Kidney (tissue), 14 donors: ENCODE measurements around the gene CD300E. TPM values are rescaled to one million over a fixed set of nuclear protein-coding genes. Genes with fewer than 3 reads are reported as not detected.
"Not testable (repeated sequence)": the region's sequence is repeated elsewhere in the genome, so short reads cannot be mapped to it uniquely, and the experiment has no call there.

ENCODE experiments used
- DNase-seq, 5 donors: peaks; one replicate each; pipeline ENCODE4 v3.0.0-alpha.2; 2013 to 2020
- FAIRE-seq: peaks from 2 replicates; lab custom pipeline; 2012; peaks lifted over from hg19 to GRCh38; lab: Jason Lieb, UNC
- H3K27ac ChIP-seq, 2 donors: one replicate each; pipeline ENCODE4 v1.7.0; 2013; ENCODE audit warnings: low read depth in 2 of 2, low read length in 2 of 2, inconsistent platforms in 1 of 2
- H3K27me3 ChIP-seq: one replicate; pipeline ENCODE4 v1.7.1; 2013; ENCODE audit warnings: low read length, inconsistent platforms; ENCODE audit not compliant: control insufficient read depth, insufficient read depth
- H3K36me3 ChIP-seq, 3 donors: one replicate each; pipeline versions ENCODE4 v1.7.0 to v1.7.1; 2013; ENCODE audit warnings: low read length in 3 of 3, control low read depth in 1 of 3, inconsistent platforms in 1 of 3; ENCODE audit not compliant: insufficient read depth in 3 of 3, control insufficient read depth in 2 of 3
- H3K4me1 ChIP-seq, 3 donors: one replicate each; pipeline versions ENCODE4 v1.7.0 to v1.7.1; 2013; ENCODE audit warnings: low read length in 3 of 3, inconsistent platforms in 1 of 3, low read depth in 1 of 3; ENCODE audit not compliant: control insufficient read depth in 2 of 3, insufficient read depth in 2 of 3
- H3K4me3 ChIP-seq, 3 donors: one replicate each; pipeline versions ENCODE4 v1.7.0 to v1.8.1; 2013; ENCODE audit warnings: low read length in 3 of 3, control low read depth in 1 of 3, inconsistent platforms in 1 of 3
- H3K9ac ChIP-seq, 3 donors: one replicate each; pipeline versions ENCODE4 v1.7.0 to v1.7.1; 2013; ENCODE audit warnings: low read length in 3 of 3, control low read depth in 1 of 3, inconsistent platforms in 1 of 3
- H3K9me3 ChIP-seq, 3 donors: one replicate each; pipeline versions ENCODE4 v1.7.0 to v1.7.1; 2013; ENCODE audit warnings: low read length in 3 of 3, control low read depth in 1 of 3, inconsistent platforms in 1 of 3; ENCODE audit not compliant: control insufficient read depth in 2 of 3, insufficient read depth in 1 of 3
- CTCF ChIP-seq: IDR thresholded peaks from 3 replicates; pipeline ENCODE4 v1.5.1; 2012; ENCODE audit warnings: mild to moderate bottlenecking, moderate library complexity, borderline replicate concordance; ENCODE audit not compliant: insufficient read depth; ENCODE audit errors: extremely low read depth
- intact Hi-C: fragments of 100-400 bp; cut with DNase I; formaldehyde crosslinking; loops from one replicate; pipeline ENCODE4 v1.11.1; 2022
- polyA plus RNA-seq: library from polyadenylated mRNA; stranded (reverse); fragments of 350-450 nt; fragmentation: Illumina TruSeq; extraction: RNeasy Lipid Tissue Mini Kit (QIAGEN cat#74804); gene quantifications from one replicate; pipeline ENCODE4 v1.2.3, GENCODE V29; 2014; ENCODE audit warnings: low read depth, low replicate concordance; ENCODE audit not compliant: insufficient read depth
- total RNA-seq: library from RNA; stranded (reverse); fragmentation: NEBNext Ultra II Directional; extraction: Animal tissue kit (Norgen Biotek cat#: 25700); gene quantifications from one replicate; pipeline ENCODE4 v1.2.1, GENCODE V29; 2021
- donor health status: control.
- donor health status: control.
- donor health status: control.
- donor health status: control.
- donor health status: control.
- donor health status: DM: yes; HTN: yes; CAD: no.
- donor health status: Normal renal cell carcinoma (clear cell type).

The CD300E gene
- total and polyA plus RNA-seq, 2 donors from 2014 or later, result 0.39 to 2.5 TPM

DNA sequence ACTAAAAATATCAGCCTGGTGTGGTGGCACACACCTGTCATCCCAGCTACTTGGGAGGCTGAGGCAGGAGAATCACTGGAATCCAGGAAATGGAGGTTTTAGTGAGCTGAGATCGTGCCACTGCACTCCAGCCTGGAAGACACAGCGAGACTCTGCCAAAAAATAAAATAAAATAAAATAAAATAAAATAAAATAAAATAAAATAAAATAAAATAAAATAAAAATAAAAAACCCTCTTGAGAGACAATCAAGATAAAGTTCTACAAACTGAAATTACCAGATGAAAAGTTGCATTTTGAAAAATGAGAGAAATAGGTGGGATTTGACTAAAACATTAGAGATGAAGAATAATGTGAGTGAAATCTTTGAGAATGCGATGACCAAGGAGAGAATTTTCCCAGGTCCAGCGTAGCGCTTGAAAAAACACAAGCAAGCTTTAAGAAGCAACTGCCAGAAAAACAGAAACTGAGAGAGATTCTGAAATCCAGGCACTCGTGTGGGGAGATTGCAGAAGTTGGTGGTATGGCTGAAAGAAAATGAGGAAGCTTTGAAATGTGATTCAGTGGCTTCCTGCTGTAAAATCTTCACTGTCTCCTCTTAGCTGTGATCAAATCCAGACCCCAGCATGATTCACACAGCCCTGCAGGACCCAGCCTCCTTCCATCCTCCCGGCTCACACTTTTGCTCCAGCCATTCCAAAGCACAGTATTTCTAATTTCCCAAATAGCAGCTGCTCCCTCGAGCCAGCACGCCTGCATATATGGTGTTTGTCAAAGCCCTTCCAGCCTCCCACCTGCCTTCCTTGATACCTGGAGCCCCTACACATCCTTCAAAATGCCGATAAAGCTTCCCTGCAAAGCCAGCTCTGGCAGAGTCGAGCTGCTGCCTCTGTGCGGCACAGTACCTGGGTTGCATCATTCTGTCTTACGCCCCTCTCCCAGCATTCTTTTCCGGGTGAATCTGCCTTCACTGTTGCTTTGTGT lies 8.2 kb upstream of the CD300E start:
- TF ChIP-seq CTCF, result no peak
- H3K9me3 ChIP-seq, result peaks cover 0 to 2% (median 0%) of the 10 kb centered on the region in 3 donors
- H3K4me1 ChIP-seq, result no peaks in the 10 kb centered on the region
- H3K36me3 ChIP-seq, result no peaks in the 10 kb centered on the region
- H3K27ac ChIP-seq, result no peak overlapping the region
- no peak overlapping the region for H3K4me3 ChIP-seq
- no peak for FAIRE-seq
- intact Hi-C loops, result no loop called here
- H3K27me3 ChIP-seq, result no peaks in the 10 kb centered on the region
- H3K9ac ChIP-seq, result no peak overlapping the region
- peak in 1 of 5 donors; percentile 17 for DNase-seq

- intact Hi-C loops, FAIRE-seq, H3K9ac ChIP-seq, H3K27me3 ChIP-seq, H3K36me3 ChIP-seq, H3K27ac ChIP-seq, H3K4me3 ChIP-seq, H3K9me3 ChIP-seq, DNase-seq, H3K4me1 ChIP-seq: not testable (repeated sequence)
Measured at GRCh38 chr17:74630251-74630650, 6.7 kb upstream of the CD300E start.

DNA sequence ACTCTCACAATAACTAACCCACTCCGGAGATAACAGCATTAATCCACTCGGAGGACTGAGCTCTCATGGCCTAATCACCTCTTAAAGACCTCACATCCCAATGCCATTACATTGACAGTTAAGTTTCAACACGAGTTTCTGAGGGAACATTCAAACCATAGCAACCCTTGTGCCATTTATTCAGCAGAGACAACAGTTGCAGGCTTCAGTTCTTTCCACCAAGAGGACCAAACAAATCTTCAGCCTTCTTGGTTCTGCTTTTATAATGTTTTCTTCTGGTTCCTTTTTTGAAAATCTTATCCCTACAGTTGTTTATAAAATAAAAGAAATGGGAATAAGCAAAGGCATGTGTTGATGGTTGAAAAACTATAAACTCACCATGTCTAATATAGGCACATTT lies 2.1 kb upstream of the CD300E start:
- no peak overlapping the region for H3K4me3 ChIP-seq
- H3K9me3 ChIP-seq, result peaks cover 0 to 5% (median 0%) of the 10 kb centered on the region in 3 donors
- no peak for TF ChIP-seq CTCF
- no peak for DNase-seq
- no peaks in the 10 kb centered on the region for H3K27me3 ChIP-seq
- intact Hi-C loops, result no loop called here
- H3K27ac ChIP-seq, result no peak overlapping the region
- FAIRE-seq, result no peak
- H3K4me1 ChIP-seq, result no peaks in the 10 kb centered on the region
- H3K36me3 ChIP-seq, result no peaks in the 10 kb centered on the region
- no peak overlapping the region for H3K9ac ChIP-seq

GRCh38 chr17:74624131-74624530 lies 593 bp upstream of the CD300E start:
- no peaks in the 10 kb centered on the region for H3K36me3 ChIP-seq
- H3K4me1 ChIP-seq, result no peaks in the 10 kb centered on the region
- H3K4me3 ChIP-seq, result no peak overlapping the region
- no peak for FAIRE-seq
- no peak overlapping the region for H3K27ac ChIP-seq
- H3K27me3 ChIP-seq, result no peaks in the 10 kb centered on the region
- intact Hi-C loops, result no loop called here
- DNase-seq, result no peak
- no peak for TF ChIP-seq CTCF
- H3K9ac ChIP-seq, result no peak overlapping the region
- H3K9me3 ChIP-seq, result peaks cover 0 to 5% (median 0%) of the 10 kb centered on the region in 3 donors
